Activated CD4-positive, alpha-beta T cell treated with anti-CD3 and anti-CD28 coated beads, Interleukin-2, amount 10 ng/mL, durations not matched to agents 7 days and 5 days (primary cell): ENCODE data around the gene OFD1. TPM values are rescaled to one million over a fixed set of nuclear protein-coding genes. Genes with fewer than 3 reads are reported as not detected.

Experiments used
- CTCF ChIA-PET: fragments of 350-600 bp; sonication (Branson Sonifier 250); formaldehyde crosslinking; loops from one replicate; lab custom pipeline; 2021; ENCODE audit warnings: antibody characterized with exemption; lab: Charles Lee
- POLR2A ChIA-PET: fragments of 350-600 bp; sonication (Branson Sonifier 250); formaldehyde crosslinking; loops from one replicate; lab custom pipeline; 2021; ENCODE audit warnings: antibody characterized with exemption; lab: Charles Lee
- DNase-seq: peaks from one replicate; pipeline ENCODE4 v3.0.0-alpha.2; 2020
- H3K27ac Mint-ChIP-seq: one replicate; pipeline ENCODE4 v1.8.0; 2021; ENCODE audit warnings: mild to moderate bottlenecking, moderate library complexity, mixed read lengths
- H3K27me3 Mint-ChIP-seq: one replicate; pipeline ENCODE4 v1.8.0; 2021; ENCODE audit warnings: mixed read lengths
- H3K36me3 Mint-ChIP-seq: one replicate; pipeline ENCODE4 v1.8.0; 2021; ENCODE audit warnings: low read depth, mixed read lengths
- H3K4me1 Mint-ChIP-seq: one replicate; pipeline ENCODE4 v1.8.0; 2021; ENCODE audit warnings: mixed read lengths
- H3K4me3 Mint-ChIP-seq: one replicate; pipeline ENCODE4 v1.8.0; 2021; ENCODE audit warnings: mild to moderate bottlenecking, moderate library complexity, mixed read lengths
- H3K9me3 Mint-ChIP-seq: one replicate; pipeline ENCODE4 v1.8.0; 2021; ENCODE audit warnings: mixed read lengths
- total RNA-seq, 2 experiments: library from RNA; stranded (reverse); gene quantifications; one replicate each; pipeline ENCODE4 v1.2.3, GENCODE V29; 2021

The OFD1 gene
- 10 to 100 TPM; 32.5 to 35.0 TPM for total RNA-seq

- ChIA-PET POLR2A (interaction anchor here (0.5 to 0.6 kb wide), 3 partner anchors 395 to 785 kb away, joined by 3 to 4 read pairs (median 3); no protein-coding TSS in a partner anchor), CTCF (interaction anchor here (0.8 to 3.6 kb wide), 8 partner anchors 8 to 1931 kb away, joined by 3 to 16 read pairs (median 3); no protein-coding TSS in a partner anchor)
- Mint-ChIP-seq H3K4me1 (peaks cover 47% of the 10 kb centered on the region), H3K4me3 (peak within 1 kb of the TSS; percentile 87), H3K27me3 (no peaks in the 10 kb centered on the region), H3K27ac (peak within 1 kb of the TSS; percentile 98), H3K36me3 (peaks cover 48% of the 10 kb centered on the region), H3K9me3 (no peaks in the 10 kb centered on the region)
- DNase-seq: peak; percentile 92
These were observed at the start of gene OFD1, which contains the start of gene TRAPPC2 for GRCh38 chrX:13734278-13735172. Gene OFD1, plus strand, starts transcription at chrX:13734748. Its CDS starts 324 bp downstream, at chrX:13735072. Gene TRAPPC2, minus strand, starts transcription at chrX:13734620. Its CDS starts 14,657 bp downstream, at chrX:13719963.

- ChIA-PET POLR2A (no interaction called here), CTCF (no interaction called here)
- Mint-ChIP-seq H3K36me3 (no peaks in the 10 kb centered on the region), H3K9me3 (no peaks in the 10 kb centered on the region), H3K4me1 (peaks cover 14% of the 10 kb centered on the region), H3K27me3 (no peaks in the 10 kb centered on the region), H3K27ac (no peak overlapping the region), H3K4me3 (no peak overlapping the region)
- DNase-seq: no peak
These were observed 49.3 kb upstream of the OFD1 start for GRCh38 chrX:13685126-13685763.

DNA sequence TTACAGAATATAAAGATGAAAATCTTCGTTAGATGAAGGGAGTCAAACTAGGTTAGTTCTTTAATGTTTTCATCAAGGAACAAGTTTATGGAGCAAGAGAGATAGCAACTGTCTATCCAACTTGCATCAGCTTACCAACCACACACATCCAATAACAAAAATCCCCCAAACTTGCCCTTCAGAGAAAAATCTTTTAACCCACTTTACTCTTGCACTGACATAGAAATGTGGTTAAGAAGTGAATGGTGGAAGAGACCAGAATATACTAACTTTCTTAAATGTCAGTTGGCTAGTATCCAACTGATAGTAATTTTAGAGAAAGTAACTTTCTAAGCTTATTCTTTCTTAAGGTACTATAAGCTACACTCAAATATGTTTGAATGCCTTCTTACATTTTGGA lies 47.3 kb upstream of the OFD1 start:
- no peaks in the 10 kb centered on the region for H3K9me3 Mint-ChIP-seq
- H3K36me3 Mint-ChIP-seq: peaks cover 1% of the 10 kb centered on the region
- CTCF ChIA-PET: interaction anchor here (1.7 kb wide), 1 partner anchor 10 kb away, joined by 7 read pairs; no protein-coding TSS in a partner anchor
- H3K27ac Mint-ChIP-seq: no peak overlapping the region
- no peaks in the 10 kb centered on the region for H3K27me3 Mint-ChIP-seq
- no peak overlapping the region for H3K4me3 Mint-ChIP-seq
- H3K4me1 Mint-ChIP-seq: peaks cover 25% of the 10 kb centered on the region
- POLR2A ChIA-PET: no interaction called here
- no peak for DNase-seq

GRCh38 chrX:13688384-13688957 lies 46.1 kb upstream of the OFD1 start:
- H3K36me3 Mint-ChIP-seq: peaks cover 2% of the 10 kb centered on the region
- peak overlapping the region; percentile 94 for H3K27ac Mint-ChIP-seq
- no peak for DNase-seq
- ChIA-PET CTCF (interaction anchor here (1.0 to 1.5 kb wide), 2 partner anchors 23 to 36 kb away, joined by 3 to 4 read pairs; no protein-coding TSS in a partner anchor), POLR2A (no interaction called here)
- peak overlapping the region; percentile 91 for H3K4me3 Mint-ChIP-seq
- H3K9me3 Mint-ChIP-seq: no peaks in the 10 kb centered on the region
- no peaks in the 10 kb centered on the region for H3K27me3 Mint-ChIP-seq
- peaks cover 37% of the 10 kb centered on the region for H3K4me1 Mint-ChIP-seq

- peak; percentile 70 for DNase-seq
- POLR2A ChIA-PET: no interaction called here
- Mint-ChIP-seq H3K27me3 (no peaks in the 10 kb centered on the region), H3K9me3 (no peaks in the 10 kb centered on the region), H3K36me3 (peaks cover 5% of the 10 kb centered on the region), H3K4me3 (peak within 1 kb of the TSS; percentile 91), H3K4me1 (peaks cover 42% of the 10 kb centered on the region), H3K27ac (peak within 1 kb of the TSS; percentile 94)
- CTCF ChIA-PET: interaction anchor here (1.0 to 1.5 kb wide), 2 partner anchors 23 to 35 kb away, joined by 3 to 4 read pairs; no protein-coding TSS in a partner anchor
These were observed 45.4 kb upstream of the OFD1 start, which contains the start of gene RAB9A for GRCh38 chrX:13688958-13689740. Gene RAB9A, plus strand, starts transcription at chrX:13689128. Its CDS starts 19,619 bp downstream, at chrX:13708747.

DNA sequence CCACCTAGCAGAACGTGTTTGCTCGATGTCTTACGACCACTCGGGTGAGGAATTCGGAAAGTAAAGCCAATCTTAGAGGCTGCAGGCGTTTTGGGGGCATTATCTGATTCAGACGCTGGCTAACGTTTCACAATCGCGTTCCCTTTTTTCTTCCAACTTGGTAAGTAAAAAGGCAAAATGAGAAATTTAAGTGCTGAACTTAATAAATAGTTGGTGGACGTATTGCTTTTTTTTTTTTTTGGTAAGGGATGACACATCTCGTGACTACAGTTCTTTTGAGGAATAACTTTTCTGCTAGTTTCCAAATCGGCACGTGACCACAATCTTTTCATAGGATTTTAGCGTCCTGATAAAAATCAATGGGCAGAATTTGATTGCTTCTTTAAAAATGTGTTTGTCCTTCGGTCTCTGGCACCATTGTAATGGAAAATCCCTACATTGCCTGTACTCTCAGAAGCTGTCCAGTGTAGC lies 44.8 kb upstream of the OFD1 start:
- ChIA-PET POLR2A (no interaction called here), CTCF (no interaction called here)
- H3K27ac Mint-ChIP-seq: peak overlapping the region; percentile 94
- H3K4me3 Mint-ChIP-seq: peak overlapping the region; percentile 91
- no peak for DNase-seq
- H3K36me3 Mint-ChIP-seq: peaks cover 5% of the 10 kb centered on the region
- H3K4me1 Mint-ChIP-seq: peaks cover 43% of the 10 kb centered on the region
- no peaks in the 10 kb centered on the region for H3K9me3 Mint-ChIP-seq
- H3K27me3 Mint-ChIP-seq: no peaks in the 10 kb centered on the region

DNA sequence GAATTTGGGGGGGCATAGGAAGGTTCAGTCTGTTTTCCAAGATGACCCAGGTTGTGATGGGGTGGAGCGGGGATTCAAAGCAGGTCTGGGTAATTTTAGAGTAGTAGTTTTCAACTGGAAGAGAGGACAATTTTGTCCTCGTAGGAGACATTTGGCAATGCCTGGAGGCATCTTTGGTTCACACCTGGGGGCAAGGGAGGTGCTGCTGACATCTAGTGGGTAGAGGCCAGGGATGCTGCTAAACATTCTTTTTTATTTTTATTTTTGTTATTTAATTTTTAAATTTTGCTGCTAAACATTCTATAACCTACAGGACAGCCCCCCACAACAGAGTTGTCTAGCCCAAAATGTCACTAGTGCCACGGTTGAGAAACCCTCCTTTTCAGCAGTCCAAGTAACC lies 43.7 kb upstream of the OFD1 start:
- Mint-ChIP-seq H3K9me3 (no peaks in the 10 kb centered on the region), H3K27me3 (no peaks in the 10 kb centered on the region), H3K4me3 (peak overlapping the region; percentile 91), H3K36me3 (peaks cover 5% of the 10 kb centered on the region), H3K4me1 (peaks cover 53% of the 10 kb centered on the region), H3K27ac (no peak overlapping the region)
- ChIA-PET POLR2A (no interaction called here), CTCF (interaction anchor here (0.6 to 1.6 kb wide), 2 partner anchors 10 to 43 kb away, joined by 3 to 4 read pairs; no protein-coding TSS in a partner anchor)
- no peak for DNase-seq

DNA sequence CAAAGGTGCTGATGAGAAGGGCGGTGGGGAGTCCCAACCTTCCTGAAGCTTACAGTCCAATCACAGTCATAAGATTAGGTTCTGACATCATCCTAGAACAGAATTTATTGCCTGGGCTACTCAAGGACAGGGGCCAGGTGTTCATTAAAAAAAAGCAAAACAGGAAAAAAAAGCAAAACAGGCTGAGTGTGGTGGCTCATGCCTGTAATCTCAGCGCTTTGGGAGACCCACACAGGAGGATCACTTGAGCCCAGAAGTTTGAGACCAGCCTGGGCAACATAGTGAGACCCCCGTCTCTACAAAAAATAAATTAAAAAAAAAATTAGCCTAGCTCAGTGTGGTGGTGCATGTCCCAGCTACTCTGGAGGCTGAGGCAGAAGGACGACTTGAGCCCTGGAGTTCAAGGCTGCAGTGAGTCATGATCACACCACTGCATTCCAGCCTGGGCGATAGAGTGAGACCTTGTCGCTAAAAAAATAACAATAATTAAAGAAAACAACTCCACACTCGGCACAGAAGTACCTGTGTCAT lies 42.6 kb upstream of the OFD1 start:
- POLR2A ChIA-PET: no interaction called here

GRCh38 chrX:13692771-13693231 lies 41.7 kb upstream of the OFD1 start:
- H3K4me1 Mint-ChIP-seq: peaks cover 64% of the 10 kb centered on the region
- no peak overlapping the region for H3K4me3 Mint-ChIP-seq
- no peak for DNase-seq
- H3K36me3 Mint-ChIP-seq: peaks cover 7% of the 10 kb centered on the region
- POLR2A ChIA-PET: no interaction called here
- H3K9me3 Mint-ChIP-seq: no peaks in the 10 kb centered on the region
- no peaks in the 10 kb centered on the region for H3K27me3 Mint-ChIP-seq
- CTCF ChIA-PET: interaction anchor here (1.1 kb wide), 1 partner anchor 692 kb away, joined by 3 read pairs; no protein-coding TSS in a partner anchor
- H3K27ac Mint-ChIP-seq: no peak overlapping the region

More for the DNA sequence above, 42.6 kb upstream of the OFD1 start:
- Mint-ChIP-seq H3K9me3 (no peaks in the 10 kb centered on the region), H3K4me1 (peaks cover 60% of the 10 kb centered on the region), H3K36me3 (peaks cover 7% of the 10 kb centered on the region), H3K4me3 (no peak overlapping the region), H3K27ac (no peak overlapping the region), H3K27me3 (no peaks in the 10 kb centered on the region)
- DNase-seq: no peak
- CTCF ChIA-PET: interaction anchor here (0.8 to 1.6 kb wide), 3 partner anchors 8 to 691 kb away, joined by 3 read pairs; no protein-coding TSS in a partner anchor

DNA sequence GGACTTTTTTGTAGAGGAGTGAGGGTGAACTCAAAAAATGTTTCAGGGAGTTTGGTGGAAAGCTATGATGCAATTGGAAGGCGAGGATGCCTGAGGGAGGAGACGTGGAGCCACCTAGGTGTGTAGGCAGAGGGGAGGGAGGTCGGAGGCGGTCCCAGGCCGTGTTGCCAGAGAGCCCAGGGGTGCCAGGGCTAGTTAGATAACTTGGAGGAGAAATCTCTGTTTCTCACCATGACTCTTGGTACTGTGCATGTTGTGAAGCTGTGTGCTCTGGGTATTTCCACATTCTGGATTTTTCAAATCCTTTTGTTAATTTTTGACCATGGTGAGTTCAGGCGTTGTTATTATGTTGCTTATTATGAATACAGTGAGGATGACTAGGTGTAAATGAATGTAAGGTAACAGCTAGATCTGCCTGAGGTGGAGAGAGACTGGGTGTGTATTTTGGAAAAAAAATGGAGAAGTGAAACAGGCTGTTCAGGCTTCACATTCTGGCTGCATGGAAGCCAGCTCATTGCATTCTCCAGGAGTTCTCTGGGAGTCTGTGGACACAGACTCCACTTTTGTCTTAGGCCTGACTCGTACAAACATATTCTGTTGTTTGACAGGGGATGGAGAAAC lies 41.1 kb upstream of the OFD1 start:
- ChIA-PET CTCF (no interaction called here), POLR2A (no interaction called here)
- H3K4me1 Mint-ChIP-seq: peaks cover 58% of the 10 kb centered on the region
- H3K36me3 Mint-ChIP-seq: peaks cover 7% of the 10 kb centered on the region
- no peak for DNase-seq
- peak overlapping the region; percentile 48 for H3K27ac Mint-ChIP-seq
- H3K27me3 Mint-ChIP-seq: no peaks in the 10 kb centered on the region
- H3K4me3 Mint-ChIP-seq: no peak overlapping the region
- no peaks in the 10 kb centered on the region for H3K9me3 Mint-ChIP-seq

DNA sequence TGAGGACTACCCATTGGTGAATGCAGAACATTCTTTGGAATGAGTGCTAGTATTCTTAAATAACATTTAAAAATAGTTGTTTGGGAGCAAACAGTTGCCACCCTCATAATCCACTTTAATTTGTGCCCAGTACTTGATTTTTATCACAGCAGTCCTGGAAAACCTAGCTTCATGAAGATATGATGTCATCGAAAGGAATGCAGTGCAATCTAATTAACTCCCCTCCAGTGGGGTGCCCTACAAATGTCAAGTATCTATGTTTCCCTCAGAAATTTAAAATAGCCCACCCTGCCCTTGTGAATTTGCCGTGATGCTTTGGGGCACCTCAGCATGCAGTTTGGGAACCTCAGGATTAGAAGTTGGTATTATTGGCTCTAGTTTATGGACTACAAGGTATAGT lies 40.2 kb upstream of the OFD1 start:
- POLR2A ChIA-PET: interaction anchor here (0.6 kb wide), 1 partner anchor 1981 kb away, joined by 3 read pairs; no protein-coding TSS in a partner anchor
- Mint-ChIP-seq H3K27ac (no peak overlapping the region), H3K36me3 (peaks cover 7% of the 10 kb centered on the region), H3K4me3 (no peak overlapping the region), H3K27me3 (no peaks in the 10 kb centered on the region), H3K9me3 (no peaks in the 10 kb centered on the region), H3K4me1 (peaks cover 56% of the 10 kb centered on the region)
- CTCF ChIA-PET: no interaction called here
- no peak for DNase-seq
